Lower lobe of right lung (tissue), 2 donors: Measurements from ENCODE around the gene YAP1. TPM values are rescaled to one million over a fixed set of nuclear protein-coding genes. Genes with fewer than 3 reads are reported as not detected.
A peak's percentile ranks its signal among the peaks of the same experiment; 100 is the strongest.

Experiments
- ATAC-seq, 2 donors: fragments of 200-7000 bp; cut with Tn5 transposase; one replicate each; pipeline ENCODE4 v1.9.1; 2020 to 2022; ENCODE audit warnings: mild to moderate bottlenecking in 2 of 2, moderate library complexity in 2 of 2
- DNase-seq: peaks from one replicate; pipeline ENCODE4 v3.0.0-alpha.2; 2020
- H3K27ac ChIP-seq: fragments of 200-600 bp; one replicate; pipeline ENCODE4 v1.8.0; 2022
- H3K27me3 ChIP-seq: fragments of 200-600 bp; one replicate; pipeline ENCODE4 v1.8.0; 2022; ENCODE audit warnings: low read depth
- H3K36me3 ChIP-seq: fragments of 200-600 bp; one replicate; pipeline ENCODE4 v1.8.0; 2022; ENCODE audit warnings: mild to moderate bottlenecking
- H3K4me1 ChIP-seq: fragments of 200-600 bp; one replicate; pipeline ENCODE4 v1.8.0; 2022
- H3K4me3 ChIP-seq: fragments of 200-600 bp; one replicate; pipeline ENCODE4 v1.8.0; 2022; ENCODE audit warnings: mild to moderate bottlenecking
- H3K9me3 ChIP-seq: fragments of 200-600 bp; one replicate; pipeline ENCODE4 v1.8.0; 2022
- CTCF ChIP-seq: fragments of 200-600 bp; IDR thresholded peaks from one replicate; pipeline ENCODE4 v1.8.0; 2022; ENCODE audit warnings: antibody characterized with exemption, mild to moderate bottlenecking
- intact Hi-C: fragments of 100-400 bp; cut with DNase I; formaldehyde crosslinking; loops from one replicate; pipeline ENCODE4 v1.11.0; 2022
- total RNA-seq: library from RNA; stranded (reverse); fragmentation: NEBNext Ultra II Directional; extraction: Animal tissue kit (Norgen Biotek cat#: 25700); gene quantifications from one replicate; pipeline ENCODE4 v1.2.1, GENCODE V29; 2021
- donor health status: DM: no; HTN: yes; CAD: no; lungs with severe emphysema.

Gene YAP1
- total RNA-seq, 1 donor from 2014 or later = 105 TPM

GRCh38 chr11:102267609-102268008 lies 157.4 kb downstream of the YAP1 start:
- Histone ChIP-seq H3K27ac (peak overlapping the region; percentile 65), H3K27me3 (peaks cover 7% of the 10 kb centered on the region), H3K4me1 (peaks cover 8% of the 10 kb centered on the region), H3K9me3 (no peaks in the 10 kb centered on the region), H3K36me3 (no peaks in the 10 kb centered on the region), H3K4me3 (peak overlapping the region; percentile 50)
- TF ChIP-seq CTCF = no peak
- ATAC-seq (no peak), DNase-seq (no peak)
- intact Hi-C loops = no loop called here

GRCh38 chr11:102268083-102268984 lies 158.1 kb downstream of the YAP1 start:
- Histone ChIP-seq H3K9me3 (no peaks in the 10 kb centered on the region), H3K36me3 (no peaks in the 10 kb centered on the region), H3K27me3 (peaks cover 7% of the 10 kb centered on the region), H3K27ac (peak overlapping the region; percentile 65), H3K4me1 (peaks cover 8% of the 10 kb centered on the region), H3K4me3 (peak overlapping the region; percentile 50)
- peak; percentile 98 to 99 for ATAC-seq
- peak; percentile 92 for DNase-seq
- intact Hi-C loops = no loop called here
- TF ChIP-seq CTCF = peak; percentile 46

- no peak for TF ChIP-seq CTCF
- peak overlapping the region; percentile 65 for H3K27ac ChIP-seq
- DNase-seq (no peak), ATAC-seq (peak in 1 of 2 donors; percentile 46)
- no peaks in the 10 kb centered on the region for H3K9me3 ChIP-seq
- peak overlapping the region; percentile 50 for H3K4me3 ChIP-seq
- peaks cover 8% of the 10 kb centered on the region for H3K4me1 ChIP-seq
- peaks cover 7% of the 10 kb centered on the region for H3K27me3 ChIP-seq
- intact Hi-C loops = no loop called here
- no peaks in the 10 kb centered on the region for H3K36me3 ChIP-seq
Observed at GRCh38 chr11:102268985-102269470, 158.8 kb downstream of the YAP1 start.

GRCh38 chr11:102269927-102270326 lies 159.7 kb downstream of the YAP1 start:
- DNase-seq = no peak
- intact Hi-C loops = no loop called here
- Histone ChIP-seq H3K9me3 (no peaks in the 10 kb centered on the region), H3K27me3 (peaks cover 7% of the 10 kb centered on the region), H3K36me3 (no peaks in the 10 kb centered on the region), H3K27ac (no peak overlapping the region), H3K4me1 (peaks cover 8% of the 10 kb centered on the region), H3K4me3 (no peak overlapping the region)
- no peak for TF ChIP-seq CTCF
- no peak for ATAC-seq

GRCh38 chr11:102272047-102272824 lies 162.0 kb downstream of the YAP1 start:
- peaks cover 8% of the 10 kb centered on the region for H3K4me1 ChIP-seq
- intact Hi-C loops = no loop called here
- no peak for ATAC-seq
- no peaks in the 10 kb centered on the region for H3K36me3 ChIP-seq
- H3K27ac ChIP-seq = no peak overlapping the region
- no peaks in the 10 kb centered on the region for H3K9me3 ChIP-seq
- no peak overlapping the region for H3K4me3 ChIP-seq
- no peak for DNase-seq
- TF ChIP-seq CTCF = no peak
- H3K27me3 ChIP-seq = peaks cover 7% of the 10 kb centered on the region
